K562 (cell line): ENCODE data around the gene SELL. TPM values are rescaled to one million over a fixed set of nuclear protein-coding genes. Genes with fewer than 3 reads are reported as not detected.

Experiments
- ATAC-seq: fragments of 200-7000 bp; cut with Tn5 transposase; 3 replicates; pipeline ENCODE4 v1.9.1; 2020; ENCODE audit warnings: moderate library complexity
- BruUV-seq: library from RNA; stranded (reverse); fragments of 400-500 nt; replicated peaks from 2 replicates; lab custom pipeline; 2021; lab: Mats Ljungman, UMichigan
- CTCF ChIA-PET: fragments of 300-600 bp; formaldehyde crosslinking; extraction: SDS; loops from one replicate; lab custom pipeline; 2021; ENCODE audit warnings: low intra/inter-chr PET ratio; lab: Yijun Ruan, JAX
- POLR2A ChIA-PET: fragments of 300-600, 350-650 bp; sonication (Branson Sonifier 250); formaldehyde crosslinking; extraction: SDS; loops from one replicate; lab custom pipeline; 2021; ENCODE audit warnings: antibody characterized with exemption, inconsistent platforms; lab: Yijun Ruan, JAX
- DNase-seq, 4 experiments: peaks; one replicate each; pipeline versions ENCODE4 v3.0.0 to v3.0.0-alpha.2; 2011 to 2018; ENCODE audit warnings: low spot score in 3 of 4, mixed read lengths in 3 of 4; ENCODE audit errors: extremely low read depth in 1 of 4
- FAIRE-seq: peaks from 2 replicates; lab custom pipeline; 2011; peaks lifted over from hg19 to GRCh38; lab: Jason Lieb, UNC
- H2AFZ ChIP-seq: 2 replicates; pipeline ENCODE4 v1.6.0; 2011; ENCODE audit warnings: low read depth, low read length, control low read depth, inconsistent platforms
- H3K27ac ChIP-seq: fragments of 200-600 bp; 3 replicates; pipeline ENCODE4 v1.8.0; 2011; ENCODE audit warnings: low read depth, mild to moderate bottlenecking, control low read depth, inconsistent platforms, low read length, moderate library complexity, mixed read lengths; ENCODE audit errors: extremely low read depth
- H3K27me3 ChIP-seq, 2 experiments: fragments of 300-600 bp in 1 of 2; 2 replicates in 1 of 2; 3 replicates in 1 of 2; pipeline versions ENCODE4 v1.6.0 to v1.8.0; 2011; ENCODE audit warnings: inconsistent platforms in 2 of 2, low read length in 2 of 2, mild to moderate bottlenecking in 1 of 2, mixed read lengths in 1 of 2, moderate library complexity in 1 of 2; ENCODE audit not compliant: control insufficient read depth in 2 of 2, insufficient read depth in 2 of 2
- H3K36me3 ChIP-seq: fragments of 300-600 bp; 3 replicates; pipeline ENCODE4 v1.8.0; 2011; ENCODE audit warnings: mild to moderate bottlenecking, low read length, inconsistent platforms; ENCODE audit not compliant: control insufficient read depth, insufficient read depth
- H3K4me1 ChIP-seq, 2 experiments: fragments of 200-600 bp in 1 of 2; replicated peaks in 1 of 2; 2 replicates in 1 of 2; 3 replicates in 1 of 2; pipeline versions ENCODE4 v1.5.1 to v1.8.0; 2011; ENCODE audit warnings: inconsistent platforms in 2 of 2, low read length in 2 of 2, mild to moderate bottlenecking in 1 of 2, mixed read lengths in 1 of 2, moderate library complexity in 1 of 2; ENCODE audit not compliant: control insufficient read depth in 2 of 2, insufficient read depth in 2 of 2
- H3K4me2 ChIP-seq: 2 replicates; pipeline ENCODE4 v1.6.1; 2011; ENCODE audit warnings: low read length, control low read depth, inconsistent platforms, mixed read lengths; ENCODE audit not compliant: insufficient read depth
- H3K4me3 ChIP-seq: fragments of 200-600 bp; sonication (generic), shearing (Covaris generic); 2 replicates; pipeline ENCODE4 v1.5.1; 2016; ENCODE audit warnings: control low read depth, inconsistent platforms
- H3K79me2 ChIP-seq: fragments of 200-600 bp; 3 replicates; pipeline ENCODE4 v1.8.0; 2011; ENCODE audit warnings: low read length, inconsistent platforms; ENCODE audit not compliant: control insufficient read depth, insufficient read depth
- H3K9ac ChIP-seq, 2 experiments: 2 replicates each; pipeline versions ENCODE4 v1.6.0 to v1.6.1; 2011; ENCODE audit warnings: low read depth in 2 of 2, low read length in 2 of 2, control low read depth in 1 of 2, inconsistent platforms in 1 of 2, mild to moderate bottlenecking in 1 of 2, mixed read lengths in 1 of 2; ENCODE audit not compliant: insufficient read depth in 1 of 2
- H3K9me1 ChIP-seq: one replicate; pipeline ENCODE4 v1.6.0; 2011; ENCODE audit warnings: inconsistent platforms, mild to moderate bottlenecking, low read length, moderate library complexity; ENCODE audit not compliant: control insufficient read depth, insufficient read depth
- H3K9me3 ChIP-seq: replicated peaks from 2 replicates; pipeline ENCODE4 v1.5.1; 2011; ENCODE audit warnings: low read depth, low read length, inconsistent platforms; ENCODE audit not compliant: control insufficient read depth, insufficient read depth
- H4K20me1 ChIP-seq: replicated peaks from 2 replicates; pipeline ENCODE4 v1.6.1; 2011; ENCODE audit warnings: low read length, inconsistent platforms, mixed read lengths; ENCODE audit not compliant: control insufficient read depth, insufficient read depth
- ATF7 ChIP-seq: fragments of 450-650 bp; IDR thresholded peaks from 2 replicates; pipeline ENCODE4 v1.7.1; 2014; ENCODE audit warnings: mild to moderate bottlenecking, moderate library complexity
- POU5F1 ChIP-seq: fragments of 150-350 bp; IDR thresholded peaks from 2 replicates; pipeline ENCODE4 v1.6.1; 2014; ENCODE audit warnings: borderline replicate concordance, low read length, low read depth, mild to moderate bottlenecking; ENCODE audit not compliant: partially characterized antibody
- RAD21 ChIP-seq, 2 experiments: fragments of 250-450 bp in 1 of 2; fragments of 450-650 bp in 1 of 2; sonication (Bioruptor Pico) in 1 of 2; formaldehyde crosslinking in 1 of 2; IDR thresholded peaks in 1 of 2; conservative IDR thresholded peaks in 1 of 2; 2 replicates each; pipeline versions ENCODE4 v1.4.0 to v1.8.0; 2020 to 2022; ENCODE audit warnings: mild to moderate bottlenecking in 2 of 2, moderate library complexity in 1 of 2
- RBM15 ChIP-seq: fragments of 200-400 bp; formaldehyde crosslinking; IDR thresholded peaks from 2 replicates; pipeline ENCODE4 v1.6.1; 2018; ENCODE audit warnings: mild to moderate bottlenecking, low read length, moderate library complexity; ENCODE audit not compliant: insufficient read depth
- RCOR1 ChIP-seq, 2 experiments: IDR thresholded peaks; 2 replicates each; pipeline ENCODE4 v1.6.1; 2012; ENCODE audit warnings: low read depth in 2 of 2, low read length in 2 of 2, borderline replicate concordance in 1 of 2, improper control_type of control experiment in 1 of 2
- WGBS: fragments of 100-300 bp; shearing (Covaris generic); methylation state at CpG from one replicate; pipeline ENCODE4 v1.1.6; 2016; ENCODE audit warnings: low coverage, mixed read lengths; ENCODE audit not compliant: insufficient coverage; ENCODE audit errors: missing lambda C conversion rate; 5-methylcytosine and 5-hydroxymethylcytosine counted together
- in situ Hi-C: fragments of 300-500 bp; cut with MboI; formaldehyde crosslinking; loops from 4 replicates; pipeline ENCODE4 v1.15.0; 2018; ENCODE audit warnings: inconsistent platforms, mixed read lengths
- intact Hi-C: fragments of 100-400 bp; cut with micrococcal nuclease; formaldehyde crosslinking; loops from 2 replicates; pipeline ENCODE4 v1.14.2; 2022
- polyA plus RNA-seq, 8 experiments: library from polyadenylated mRNA; depleted of rRNA in 4 of 8; stranded (reverse) in 5 of 8; unstranded in 3 of 8; fragments of >200 nt; fragmentation: Nextera tagmentation in 2 of 8; fragmentation: Illumina TruSeq in 1 of 8; extraction: Ambion mirVana in 2 of 8; extraction: Trizol in 1 of 8; gene quantifications; 2 replicates each; pipeline versions ENCODE4 v1.2.1 to v1.2.3, GENCODE V29; 2011 to 2014; ENCODE audit warnings: inconsistent platforms in 1 of 8, missing spikeins in 1 of 8
- total RNA-seq, 7 experiments: library from RNA; depleted of rRNA in 6 of 7; stranded (reverse); fragments of >200 nt in 6 of 7; fragmentation: Illumina TruSeq in 2 of 7; extraction: Trizol in 2 of 7; gene quantifications; 2 replicates each; pipeline versions ENCODE4 v1.2.1 to v1.2.3, GENCODE V29; 2011 to 2021; ENCODE audit warnings: low replicate concordance in 1 of 7
- TF ChIP-seq, protein P1 (sequence below): fragments of 250-450 bp; sonication (Bioruptor Pico); IDR thresholded peaks from 2 replicates; pipeline ENCODE4 v1.6.1; 2021; ENCODE audit warnings: mild to moderate bottlenecking
- TF ChIP-seq, protein P2 (sequence below): fragments of 200-600 bp; sonication (generic); IDR thresholded peaks from one replicate; pipeline ENCODE4 v1.6.1; 2012; ENCODE audit warnings: mild to moderate bottlenecking, low read depth, low read length, inconsistent platforms

The SELL gene
- total and polyA plus RNA-seq, 9 of the 15 experiments (the other 6 are each of a cell fraction or from before 2014, with no cell fraction given), result 0.51 TPM; not detected in 8

DNA sequence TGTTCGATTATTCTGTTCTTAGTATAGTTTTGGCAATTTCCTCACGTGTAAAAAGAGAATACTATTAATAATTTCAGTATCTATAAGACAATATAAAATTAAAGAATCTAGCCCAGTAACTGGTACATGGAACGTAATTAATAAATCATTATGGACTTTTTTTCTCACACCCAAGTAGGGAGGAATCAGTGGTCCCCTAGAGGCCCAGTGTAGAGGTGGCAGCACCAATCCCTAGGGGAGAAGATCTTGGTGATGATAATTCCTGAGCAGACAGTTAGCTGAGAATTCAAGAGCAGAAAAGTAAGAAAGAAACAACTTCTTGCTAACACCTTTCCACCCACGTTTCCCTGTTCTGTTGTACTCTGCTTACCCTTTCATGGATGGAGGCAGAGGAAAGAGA, 42.1 kb upstream of the SELL start:
- Histone ChIP-seq H3K79me2 (no peaks in the 10 kb centered on the region), H3K9me3 (no peaks in the 10 kb centered on the region), H3K9ac (no peak overlapping the region), H3K27me3 (no peaks in the 10 kb centered on the region; a peak in 1 of 5 replicates), H3K4me1 (no peaks in the 10 kb centered on the region), H4K20me1 (no peaks in the 10 kb centered on the region), H3K36me3 (no peaks in the 10 kb centered on the region), H2AFZ (no peak overlapping the region), H3K4me3 (no peak overlapping the region), H3K4me2 (no peak overlapping the region), H3K9me1 (no peaks in the 10 kb centered on the region), H3K27ac (no peak overlapping the region)
- intact Hi-C loops, result no loop called here
- no peak for ATAC-seq
- FAIRE-seq, result no peak
- POLR2A ChIA-PET, result no interaction called here
- CTCF ChIA-PET, result no interaction called here
- BruUV-seq, result no TSS peak
- in situ Hi-C loops, result no loop called here
- 2% methylated on average over 4 of the region's 4 CpGs for WGBS
- DNase-seq, result no peak
- no peak for TF ChIP-seq RBM15
- TF ChIP-seq RCOR1 (IDR thresholded peaks at IDR 0.05; ENCODE audit: borderline replicate concordance in 1 of 2, low read depth in 2 of 2, low read length in 2 of 2), result no peak
- TF ChIP-seq, protein P1, sequence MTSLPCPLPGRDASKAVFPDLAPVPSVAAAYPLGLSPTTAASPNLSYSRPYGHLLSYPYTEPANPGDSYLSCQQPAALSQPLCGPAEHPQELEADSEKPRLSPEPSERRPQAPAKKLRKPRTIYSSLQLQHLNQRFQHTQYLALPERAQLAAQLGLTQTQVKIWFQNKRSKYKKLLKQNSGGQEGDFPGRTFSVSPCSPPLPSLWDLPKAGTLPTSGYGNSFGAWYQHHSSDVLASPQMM, result no peak
- no peak for TF ChIP-seq POU5F1
- TF ChIP-seq RAD21 (CRISPR knock-in tag; conservative IDR thresholded peaks at IDR 0.05 in 1 of 2, IDR thresholded peaks at IDR 0.05 in 1 of 2), result no peak
- no peak for TF ChIP-seq ATF7
- TF ChIP-seq, protein P2, sequence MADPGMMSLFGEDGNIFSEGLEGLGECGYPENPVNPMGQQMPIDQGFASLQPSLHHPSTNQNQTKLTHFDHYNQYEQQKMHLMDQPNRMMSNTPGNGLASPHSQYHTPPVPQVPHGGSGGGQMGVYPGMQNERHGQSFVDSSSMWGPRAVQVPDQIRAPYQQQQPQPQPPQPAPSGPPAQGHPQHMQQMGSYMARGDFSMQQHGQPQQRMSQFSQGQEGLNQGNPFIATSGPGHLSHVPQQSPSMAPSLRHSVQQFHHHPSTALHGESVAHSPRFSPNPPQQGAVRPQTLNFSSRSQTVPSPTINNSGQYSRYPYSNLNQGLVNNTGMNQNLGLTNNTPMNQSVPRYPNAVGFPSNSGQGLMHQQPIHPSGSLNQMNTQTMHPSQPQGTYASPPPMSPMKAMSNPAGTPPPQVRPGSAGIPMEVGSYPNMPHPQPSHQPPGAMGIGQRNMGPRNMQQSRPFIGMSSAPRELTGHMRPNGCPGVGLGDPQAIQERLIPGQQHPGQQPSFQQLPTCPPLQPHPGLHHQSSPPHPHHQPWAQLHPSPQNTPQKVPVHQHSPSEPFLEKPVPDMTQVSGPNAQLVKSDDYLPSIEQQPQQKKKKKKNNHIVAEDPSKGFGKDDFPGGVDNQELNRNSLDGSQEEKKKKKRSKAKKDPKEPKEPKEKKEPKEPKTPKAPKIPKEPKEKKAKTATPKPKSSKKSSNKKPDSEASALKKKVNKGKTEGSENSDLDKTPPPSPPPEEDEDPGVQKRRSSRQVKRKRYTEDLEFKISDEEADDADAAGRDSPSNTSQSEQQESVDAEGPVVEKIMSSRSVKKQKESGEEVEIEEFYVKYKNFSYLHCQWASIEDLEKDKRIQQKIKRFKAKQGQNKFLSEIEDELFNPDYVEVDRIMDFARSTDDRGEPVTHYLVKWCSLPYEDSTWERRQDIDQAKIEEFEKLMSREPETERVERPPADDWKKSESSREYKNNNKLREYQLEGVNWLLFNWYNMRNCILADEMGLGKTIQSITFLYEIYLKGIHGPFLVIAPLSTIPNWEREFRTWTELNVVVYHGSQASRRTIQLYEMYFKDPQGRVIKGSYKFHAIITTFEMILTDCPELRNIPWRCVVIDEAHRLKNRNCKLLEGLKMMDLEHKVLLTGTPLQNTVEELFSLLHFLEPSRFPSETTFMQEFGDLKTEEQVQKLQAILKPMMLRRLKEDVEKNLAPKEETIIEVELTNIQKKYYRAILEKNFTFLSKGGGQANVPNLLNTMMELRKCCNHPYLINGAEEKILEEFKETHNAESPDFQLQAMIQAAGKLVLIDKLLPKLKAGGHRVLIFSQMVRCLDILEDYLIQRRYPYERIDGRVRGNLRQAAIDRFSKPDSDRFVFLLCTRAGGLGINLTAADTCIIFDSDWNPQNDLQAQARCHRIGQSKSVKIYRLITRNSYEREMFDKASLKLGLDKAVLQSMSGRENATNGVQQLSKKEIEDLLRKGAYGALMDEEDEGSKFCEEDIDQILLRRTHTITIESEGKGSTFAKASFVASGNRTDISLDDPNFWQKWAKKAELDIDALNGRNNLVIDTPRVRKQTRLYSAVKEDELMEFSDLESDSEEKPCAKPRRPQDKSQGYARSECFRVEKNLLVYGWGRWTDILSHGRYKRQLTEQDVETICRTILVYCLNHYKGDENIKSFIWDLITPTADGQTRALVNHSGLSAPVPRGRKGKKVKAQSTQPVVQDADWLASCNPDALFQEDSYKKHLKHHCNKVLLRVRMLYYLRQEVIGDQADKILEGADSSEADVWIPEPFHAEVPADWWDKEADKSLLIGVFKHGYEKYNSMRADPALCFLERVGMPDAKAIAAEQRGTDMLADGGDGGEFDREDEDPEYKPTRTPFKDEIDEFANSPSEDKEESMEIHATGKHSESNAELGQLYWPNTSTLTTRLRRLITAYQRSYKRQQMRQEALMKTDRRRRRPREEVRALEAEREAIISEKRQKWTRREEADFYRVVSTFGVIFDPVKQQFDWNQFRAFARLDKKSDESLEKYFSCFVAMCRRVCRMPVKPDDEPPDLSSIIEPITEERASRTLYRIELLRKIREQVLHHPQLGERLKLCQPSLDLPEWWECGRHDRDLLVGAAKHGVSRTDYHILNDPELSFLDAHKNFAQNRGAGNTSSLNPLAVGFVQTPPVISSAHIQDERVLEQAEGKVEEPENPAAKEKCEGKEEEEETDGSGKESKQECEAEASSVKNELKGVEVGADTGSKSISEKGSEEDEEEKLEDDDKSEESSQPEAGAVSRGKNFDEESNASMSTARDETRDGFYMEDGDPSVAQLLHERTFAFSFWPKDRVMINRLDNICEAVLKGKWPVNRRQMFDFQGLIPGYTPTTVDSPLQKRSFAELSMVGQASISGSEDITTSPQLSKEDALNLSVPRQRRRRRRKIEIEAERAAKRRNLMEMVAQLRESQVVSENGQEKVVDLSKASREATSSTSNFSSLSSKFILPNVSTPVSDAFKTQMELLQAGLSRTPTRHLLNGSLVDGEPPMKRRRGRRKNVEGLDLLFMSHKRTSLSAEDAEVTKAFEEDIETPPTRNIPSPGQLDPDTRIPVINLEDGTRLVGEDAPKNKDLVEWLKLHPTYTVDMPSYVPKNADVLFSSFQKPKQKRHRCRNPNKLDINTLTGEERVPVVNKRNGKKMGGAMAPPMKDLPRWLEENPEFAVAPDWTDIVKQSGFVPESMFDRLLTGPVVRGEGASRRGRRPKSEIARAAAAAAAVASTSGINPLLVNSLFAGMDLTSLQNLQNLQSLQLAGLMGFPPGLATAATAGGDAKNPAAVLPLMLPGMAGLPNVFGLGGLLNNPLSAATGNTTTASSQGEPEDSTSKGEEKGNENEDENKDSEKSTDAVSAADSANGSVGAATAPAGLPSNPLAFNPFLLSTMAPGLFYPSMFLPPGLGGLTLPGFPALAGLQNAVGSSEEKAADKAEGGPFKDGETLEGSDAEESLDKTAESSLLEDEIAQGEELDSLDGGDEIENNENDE, result no peak
